GF-D8 (cell line): ENCODE results near the gene C5.

ENCODE experiments used
- DNase-seq: peaks from one replicate; lab custom pipeline; 2025; lab: John Stamatoyannopoulos, UW

The C5 gene

DNA sequence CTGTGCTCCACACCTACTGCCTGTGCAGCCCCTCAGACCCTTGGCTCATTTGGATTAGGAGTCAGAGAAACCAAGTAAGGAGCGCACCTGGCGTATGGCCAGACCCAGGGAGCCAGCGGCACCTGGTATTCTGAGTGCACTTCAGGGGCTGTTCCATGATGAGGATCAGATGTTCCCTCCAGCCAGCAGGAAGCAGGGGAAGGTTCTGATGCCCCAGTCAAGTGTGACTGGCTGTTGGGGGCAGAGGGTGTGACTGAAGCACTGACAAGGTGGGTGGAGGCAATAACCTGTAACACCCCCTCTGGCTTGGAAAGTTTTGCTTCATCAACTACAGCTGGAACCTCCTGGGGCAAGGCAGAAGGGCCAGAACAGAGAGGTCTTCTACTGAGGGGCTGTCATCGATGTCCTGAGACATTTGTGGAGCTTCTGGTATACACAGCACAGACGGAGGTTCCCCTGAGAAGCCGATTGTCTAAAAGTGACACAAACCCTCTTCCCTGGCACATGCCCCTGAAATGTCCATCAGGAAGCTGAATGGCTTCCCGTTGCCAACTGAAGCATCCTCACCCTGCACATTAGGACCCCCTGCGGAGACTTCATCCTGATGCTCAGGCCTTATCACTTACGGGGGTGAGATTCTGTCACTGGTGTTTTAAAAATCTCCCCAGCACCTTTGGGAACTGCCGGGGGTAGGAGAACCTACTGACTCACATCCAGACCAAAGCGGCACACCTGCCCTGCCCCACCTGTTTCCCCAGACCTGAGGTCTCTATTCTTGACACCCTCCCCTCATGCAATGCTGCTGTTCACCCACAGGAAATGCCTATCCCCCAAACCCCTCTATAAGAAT is 144.5 kb downstream of the C5 start:
- no peak for DNase-seq

GRCh38 chr9:120904978-120905301 is 145.1 kb downstream of the C5 start:
- no peak for DNase-seq

DNA sequence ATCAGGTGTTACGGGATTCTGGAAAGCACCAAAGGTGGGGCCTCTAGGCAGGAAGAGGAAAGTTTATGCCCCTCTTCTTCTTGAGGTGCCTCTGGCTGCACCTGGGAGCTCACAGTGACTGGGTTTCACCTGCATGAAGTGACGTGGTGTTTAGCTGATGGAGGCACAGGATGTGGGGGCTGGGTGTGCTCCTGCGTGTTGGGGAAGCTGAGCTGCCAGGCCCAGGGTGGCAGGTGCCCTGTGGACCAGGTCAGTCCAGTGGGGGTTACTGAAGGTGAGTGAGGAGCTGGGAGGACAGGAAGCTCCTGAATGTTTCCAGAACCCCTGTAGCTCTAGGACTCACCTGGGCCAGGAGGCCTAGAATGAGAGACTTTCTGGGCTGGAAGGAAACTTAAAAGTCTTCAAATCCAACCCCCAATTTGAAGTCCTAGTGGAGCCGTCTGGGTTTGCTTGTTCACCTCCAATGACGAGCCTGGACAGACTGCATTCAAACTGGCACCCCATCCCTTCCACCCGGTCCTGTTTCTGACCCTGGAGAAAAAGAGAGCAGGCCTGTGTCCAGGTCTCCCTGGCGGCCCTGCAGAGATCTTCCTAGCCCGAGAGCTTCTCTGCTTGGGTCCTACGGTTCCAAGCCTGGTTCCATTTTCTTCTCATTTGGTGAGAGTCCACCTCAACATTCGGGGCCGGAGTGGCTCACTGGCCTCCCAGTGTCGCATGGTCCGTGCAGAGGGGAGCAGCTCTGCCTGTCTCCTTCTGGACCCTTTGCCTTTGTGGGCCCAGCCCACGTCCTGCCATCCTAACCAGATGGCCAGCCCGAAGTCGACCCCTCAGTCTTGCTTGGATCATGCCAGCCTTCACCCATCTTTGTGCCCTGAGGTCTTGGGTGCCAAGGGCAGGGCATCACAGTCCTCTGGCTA is 145.8 kb downstream of the C5 start:
- DNase-seq, result no peak

DNA sequence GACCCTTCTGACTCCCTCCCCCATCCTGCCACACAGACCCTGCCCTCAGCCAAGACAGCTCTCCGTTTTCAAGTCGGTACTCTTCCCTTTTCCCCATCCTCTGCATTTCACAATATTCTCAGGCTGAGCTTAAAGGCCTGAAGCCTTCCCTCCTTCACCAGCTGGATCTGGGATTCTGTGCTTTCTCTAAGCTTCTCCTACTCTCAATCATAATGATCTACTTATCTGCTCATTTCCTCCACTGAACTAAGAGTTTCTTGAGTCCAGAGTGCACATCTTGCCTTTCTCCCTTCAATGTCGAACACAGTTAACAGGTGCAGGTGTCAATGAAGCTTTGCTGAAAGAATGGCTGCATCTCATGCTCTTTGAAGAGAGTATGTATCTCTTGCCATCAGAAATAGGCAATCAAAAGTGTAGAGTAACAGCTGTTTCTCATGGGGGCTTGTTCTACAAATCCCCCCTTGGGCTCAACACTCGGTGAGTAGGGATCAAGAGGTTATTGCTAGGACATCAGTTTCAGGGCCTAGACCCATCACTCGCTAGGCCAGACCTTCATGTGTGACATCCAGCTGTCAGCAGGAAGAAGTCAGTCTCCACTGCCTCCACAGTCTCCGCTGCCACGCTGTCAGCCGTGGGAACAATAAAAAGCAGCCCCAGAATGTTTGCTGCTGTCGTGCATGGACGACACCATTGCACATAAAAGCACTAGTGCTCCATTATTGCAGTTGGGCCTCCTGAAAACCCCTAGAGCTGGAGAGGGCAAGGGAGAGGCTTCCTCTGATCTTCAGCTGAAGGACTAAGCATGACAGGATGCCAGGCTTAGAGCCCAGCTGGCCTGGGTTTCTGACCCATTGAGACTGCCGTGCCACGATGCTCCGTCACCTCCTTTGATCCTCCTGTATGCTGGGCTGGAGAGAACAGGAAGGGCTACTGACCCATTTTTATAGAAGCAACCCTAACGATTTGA is 147.2 kb downstream of the C5 start:
- DNase-seq, result no peak
